CD4-positive, CD25-positive, alpha-beta regulatory T cell (primary cell): ENCODE results near the gene HOMER3. TPM values are rescaled to one million over a fixed set of nuclear protein-coding genes. Genes with fewer than 3 reads are reported as not detected.

Experiments used
- ATAC-seq, 2 donors: fragments of 150-1000 bp; cut with Tn5 transposase; one replicate each; pipeline ENCODE4 v1.10.0; 2021; ENCODE audit warnings: low read depth in 2 of 2, moderate number of reproducible peaks in 2 of 2, moderate library complexity in 1 of 2
- DNase-seq, 3 donors: peaks; one replicate each; pipeline versions ENCODE4 v3.0.0 to v3.0.0-alpha.2; 2012 to 2022; ENCODE audit warnings: mixed read lengths in 1 of 3
- H3K27ac ChIP-seq: one replicate; pipeline ENCODE4 v1.7.0; 2013; ENCODE audit warnings: mild to moderate bottlenecking, low read length; ENCODE audit not compliant: insufficient read depth, poor library complexity, severe bottlenecking
- H3K27me3 ChIP-seq: one replicate; pipeline ENCODE4 v1.7.0; 2013; ENCODE audit warnings: low read length; ENCODE audit not compliant: control insufficient read depth, insufficient read depth
- H3K36me3 ChIP-seq: one replicate; pipeline ENCODE4 v1.7.0; 2013; ENCODE audit warnings: mild to moderate bottlenecking, low read length, moderate library complexity; ENCODE audit not compliant: control insufficient read depth, insufficient read depth
- H3K4me1 ChIP-seq: 2 replicates; pipeline ENCODE4 v1.7.0; 2013; ENCODE audit warnings: mild to moderate bottlenecking, low read length; ENCODE audit not compliant: insufficient read depth, control insufficient read depth, poor library complexity, severe bottlenecking
- H3K4me3 ChIP-seq: one replicate; pipeline ENCODE4 v1.7.0; 2013; ENCODE audit warnings: low read depth, mild to moderate bottlenecking, low read length, moderate library complexity
- H3K9me3 ChIP-seq, 2 experiments: 1 replicate in 1 of 2; 2 replicates in 1 of 2; pipeline ENCODE4 v1.7.0; 2013; ENCODE audit warnings: low read length in 2 of 2, mild to moderate bottlenecking in 1 of 2, moderate library complexity in 1 of 2; ENCODE audit not compliant: control insufficient read depth in 2 of 2
- H3K27ac Mint-ChIP-seq, 3 donors: one replicate each; pipeline ENCODE4 v1.8.0; 2020 to 2022; ENCODE audit warnings: mild to moderate bottlenecking in 3 of 3, mixed read lengths in 3 of 3, moderate library complexity in 2 of 3
- H3K27me3 Mint-ChIP-seq: one replicate; pipeline ENCODE4 v1.8.0; 2022; ENCODE audit warnings: mild to moderate bottlenecking, mixed read lengths
- H3K36me3 Mint-ChIP-seq: one replicate; pipeline ENCODE4 v1.8.0; 2020; ENCODE audit warnings: mixed read lengths
- H3K4me1 Mint-ChIP-seq, 4 donors: one replicate each; pipeline ENCODE4 v1.8.0; 2020 to 2022; ENCODE audit warnings: mixed read lengths in 4 of 4, mild to moderate bottlenecking in 1 of 4
- H3K4me3 Mint-ChIP-seq, 4 donors: one replicate each; pipeline ENCODE4 v1.8.0; 2020 to 2022; ENCODE audit warnings: mild to moderate bottlenecking in 4 of 4, mixed read lengths in 4 of 4, moderate library complexity in 3 of 4
- H3K9me3 Mint-ChIP-seq, 7 donors: one replicate each; pipeline ENCODE4 v1.8.0; 2020 to 2022; ENCODE audit warnings: mixed read lengths in 7 of 7, mild to moderate bottlenecking in 3 of 7, moderate library complexity in 2 of 7
- polyA plus RNA-seq, 4 donors: library from polyadenylated mRNA; unstranded; fragments of 300-500 nt; fragmentation: Illumina TruSeq; gene quantifications; one replicate each; pipeline ENCODE4 v1.2.3, GENCODE V29; 2021
- total RNA-seq: library from RNA; stranded (reverse); gene quantifications from one replicate; pipeline ENCODE4 v1.2.3, GENCODE V29; 2022

The HOMER3 gene
- total and polyA plus RNA-seq, 5 donors from 2014 or later: 2.8 to 3.9 (median 3.5) TPM

DNA sequence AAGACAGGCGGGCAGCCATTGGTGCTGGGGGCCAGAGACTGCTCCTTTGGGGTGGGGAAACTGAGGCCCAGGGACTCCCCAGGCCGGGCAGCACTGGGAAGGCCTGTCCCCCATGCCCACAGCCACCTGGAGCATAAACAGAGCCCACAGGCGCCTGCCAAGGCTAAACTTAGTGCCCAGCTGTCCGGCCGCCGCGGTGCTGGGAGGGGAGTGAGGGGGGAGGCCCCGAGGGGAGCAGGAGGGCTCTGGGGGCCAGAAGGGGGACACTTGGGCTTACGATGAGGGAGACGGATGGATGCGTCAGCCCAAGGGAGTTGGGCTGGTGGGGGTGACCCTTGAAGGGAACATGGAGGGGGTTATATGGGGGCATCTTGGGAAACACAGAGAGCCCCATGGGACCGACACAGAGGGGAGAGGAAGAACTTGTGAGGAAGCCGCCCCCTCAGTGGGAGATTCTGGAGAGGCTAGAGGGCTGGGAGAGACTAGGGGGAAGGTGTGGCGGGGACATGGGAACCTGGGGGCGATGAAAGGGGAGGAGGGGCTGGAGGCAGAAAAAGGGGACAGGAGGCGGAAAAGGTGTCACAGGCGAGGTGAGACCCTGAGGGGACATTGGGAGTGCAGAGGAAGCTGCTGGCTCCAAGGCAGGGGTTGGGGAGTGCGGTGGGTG lies 47.3 kb downstream of the HOMER3 start:
- Mint-ChIP-seq H3K4me3 (no peak overlapping the region), H3K4me1 (peaks cover 0 to 14% (median 6%) of the 10 kb centered on the region in 4 donors), H3K9me3 (no peaks in the 10 kb centered on the region), H3K27me3 (peaks cover 39% of the 10 kb centered on the region), H3K36me3 (no peaks in the 10 kb centered on the region), H3K27ac (no peak overlapping the region)
- DNase-seq (no peak), ATAC-seq (no peak)
- no peaks in the 10 kb centered on the region for H3K36me3 ChIP-seq
- H3K4me3 ChIP-seq: no peak overlapping the region
- no peak overlapping the region for H3K27ac ChIP-seq
- no peaks in the 10 kb centered on the region for H3K27me3 ChIP-seq
- no peaks in the 10 kb centered on the region for H3K4me1 ChIP-seq
- no peaks in the 10 kb centered on the region for H3K9me3 ChIP-seq

DNA sequence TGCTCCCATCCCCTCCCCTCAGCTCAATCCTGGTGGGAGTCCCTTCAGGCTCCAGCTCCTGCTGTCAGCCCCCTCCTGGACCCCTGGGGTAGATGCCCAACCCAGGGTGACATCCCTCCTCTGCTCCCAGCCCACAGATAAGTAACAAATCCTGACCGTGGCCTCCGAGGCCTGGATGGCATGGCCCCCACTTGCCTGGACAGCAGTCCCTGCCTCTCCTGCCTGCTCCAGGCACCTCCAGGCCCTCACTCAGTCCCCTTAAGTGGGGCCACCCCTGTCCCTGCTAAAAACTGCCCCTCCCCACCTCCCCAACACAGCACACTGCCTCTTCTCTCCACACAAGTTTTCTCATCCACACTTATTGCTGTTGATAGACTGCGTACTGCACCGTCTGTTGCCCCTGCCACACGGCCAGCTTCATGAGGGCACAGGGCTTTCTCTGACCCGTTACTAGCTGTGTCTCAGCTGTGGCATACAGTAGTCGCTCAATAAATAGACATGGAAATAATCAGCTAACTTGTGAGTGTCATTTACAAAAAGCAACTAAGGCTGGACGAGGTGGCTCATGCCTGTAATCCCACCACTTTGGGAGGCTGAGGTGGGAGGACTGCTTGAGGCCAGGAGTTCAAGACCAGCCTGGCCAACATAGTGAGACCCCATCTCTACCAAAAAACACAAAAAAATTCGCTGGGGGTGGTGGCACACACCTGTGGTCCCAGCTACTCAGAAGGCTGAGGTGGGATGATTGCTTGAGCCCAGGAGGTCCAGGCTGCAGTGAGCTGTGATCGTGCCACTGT lies 50.9 kb downstream of the HOMER3 start:
- peaks cover 18% of the 10 kb centered on the region for H3K27me3 Mint-ChIP-seq
- no peak for ATAC-seq
- H3K36me3 ChIP-seq: no peaks in the 10 kb centered on the region
- no peak overlapping the region for H3K4me3 ChIP-seq
- no peak overlapping the region for H3K27ac ChIP-seq
- H3K27me3 ChIP-seq: no peaks in the 10 kb centered on the region
- no peak overlapping the region for H3K4me3 Mint-ChIP-seq
- no peak for DNase-seq
- H3K4me1 ChIP-seq: no peaks in the 10 kb centered on the region
- no peaks in the 10 kb centered on the region for H3K36me3 Mint-ChIP-seq
- no peaks in the 10 kb centered on the region for H3K9me3 ChIP-seq
- no peak overlapping the region for H3K27ac Mint-ChIP-seq
- H3K4me1 Mint-ChIP-seq: no peaks in the 10 kb centered on the region
- H3K9me3 Mint-ChIP-seq: no peaks in the 10 kb centered on the region

DNA sequence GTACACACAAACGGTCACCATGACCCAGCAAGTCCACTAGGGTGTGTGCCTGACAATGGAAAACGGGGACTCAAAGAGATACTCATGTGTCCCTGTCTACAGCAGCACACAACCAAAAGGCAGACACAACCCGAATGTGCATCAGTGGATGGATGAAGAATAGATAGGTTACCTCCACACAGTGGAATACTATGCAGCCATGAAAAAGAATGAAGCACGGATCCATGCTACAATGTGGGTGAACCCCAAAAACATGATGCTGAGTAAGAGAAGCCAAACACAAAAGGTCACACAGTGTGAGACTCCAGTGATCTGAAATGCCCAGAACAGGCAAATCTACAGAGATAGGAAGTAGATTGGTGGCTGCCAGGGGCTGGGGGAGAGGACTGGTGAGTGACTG lies 54.0 kb downstream of the HOMER3 start:
- H3K36me3 ChIP-seq: no peaks in the 10 kb centered on the region
- Mint-ChIP-seq H3K27ac (no peak overlapping the region), H3K4me1 (no peaks in the 10 kb centered on the region), H3K27me3 (peaks cover 3% of the 10 kb centered on the region), H3K36me3 (no peaks in the 10 kb centered on the region), H3K9me3 (no peaks in the 10 kb centered on the region), H3K4me3 (no peak overlapping the region)
- ATAC-seq (no peak), DNase-seq (no peak)
- no peak overlapping the region for H3K27ac ChIP-seq
- no peaks in the 10 kb centered on the region for H3K27me3 ChIP-seq
- H3K9me3 ChIP-seq: no peaks in the 10 kb centered on the region
- H3K4me1 ChIP-seq: no peaks in the 10 kb centered on the region
- no peak overlapping the region for H3K4me3 ChIP-seq

DNA sequence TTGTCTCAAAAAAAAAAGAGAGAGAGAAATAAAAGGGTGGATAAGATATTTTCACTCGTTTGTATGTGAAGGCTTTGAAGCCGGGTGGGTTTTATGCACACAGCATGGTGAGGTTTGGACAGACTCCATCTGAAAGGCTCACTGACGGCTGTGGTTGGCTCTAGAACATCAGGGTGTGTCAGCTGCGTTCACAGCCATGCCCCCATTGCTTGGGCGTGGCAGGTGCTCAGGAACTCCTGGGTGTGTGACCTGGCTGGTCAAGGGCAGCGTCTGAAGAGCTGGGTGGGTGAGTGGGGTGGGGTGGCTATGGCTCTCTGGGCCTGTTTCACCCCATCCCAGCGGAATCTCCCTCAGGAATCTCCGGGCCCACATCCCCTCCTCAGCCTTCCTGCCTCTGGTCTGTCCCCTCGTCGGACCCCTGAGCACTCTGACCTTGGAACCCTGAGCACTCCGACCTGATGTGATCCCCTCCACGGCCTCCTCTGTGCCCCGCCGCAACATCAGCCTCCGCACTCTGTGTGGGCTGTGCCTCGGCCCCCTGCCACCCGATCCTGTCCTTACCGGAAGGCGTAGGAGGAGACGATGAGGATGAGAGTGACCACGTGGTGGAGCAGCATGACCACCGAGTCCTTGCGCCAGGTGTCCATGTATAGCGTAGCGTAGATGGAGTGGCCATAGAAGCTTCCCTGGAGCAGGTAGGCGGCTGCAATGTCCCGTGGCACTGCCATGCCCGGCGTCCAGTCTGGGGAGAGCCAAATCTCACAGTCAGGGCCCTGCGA lies 57.3 kb downstream of the HOMER3 start:
- Mint-ChIP-seq H3K36me3 (no peaks in the 10 kb centered on the region), H3K4me1 (no peaks in the 10 kb centered on the region), H3K9me3 (no peaks in the 10 kb centered on the region), H3K27me3 (no peaks in the 10 kb centered on the region), H3K4me3 (no peak overlapping the region), H3K27ac (no peak overlapping the region)
- ATAC-seq: no peak
- no peak overlapping the region for H3K27ac ChIP-seq
- no peaks in the 10 kb centered on the region for H3K27me3 ChIP-seq
- DNase-seq: no peak
- no peak overlapping the region for H3K4me3 ChIP-seq
- no peaks in the 10 kb centered on the region for H3K9me3 ChIP-seq
- H3K4me1 ChIP-seq: no peaks in the 10 kb centered on the region
- H3K36me3 ChIP-seq: no peaks in the 10 kb centered on the region

DNA sequence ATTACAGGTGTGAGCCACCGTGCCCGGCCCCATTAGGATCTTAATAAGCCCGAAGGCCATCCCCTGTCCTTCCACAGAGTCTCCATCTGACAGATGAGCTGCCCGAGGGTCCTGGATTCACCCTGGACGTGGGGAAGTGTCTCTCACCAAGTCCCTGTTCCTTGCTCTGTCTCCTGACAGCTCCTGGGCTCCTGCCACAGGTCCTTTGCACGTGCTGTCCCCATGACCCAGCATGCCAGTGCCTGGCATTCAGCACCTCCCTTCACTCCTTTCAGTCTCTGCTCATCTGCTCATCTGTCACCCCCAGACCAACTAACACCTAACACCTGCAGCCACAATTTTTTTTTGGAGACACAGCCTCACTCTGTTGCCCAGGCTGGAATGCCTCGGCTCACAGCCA lies 59.5 kb downstream of the HOMER3 start:
- no peak for ATAC-seq
- Mint-ChIP-seq H3K4me3 (no peak overlapping the region), H3K9me3 (no peaks in the 10 kb centered on the region)

DNA sequence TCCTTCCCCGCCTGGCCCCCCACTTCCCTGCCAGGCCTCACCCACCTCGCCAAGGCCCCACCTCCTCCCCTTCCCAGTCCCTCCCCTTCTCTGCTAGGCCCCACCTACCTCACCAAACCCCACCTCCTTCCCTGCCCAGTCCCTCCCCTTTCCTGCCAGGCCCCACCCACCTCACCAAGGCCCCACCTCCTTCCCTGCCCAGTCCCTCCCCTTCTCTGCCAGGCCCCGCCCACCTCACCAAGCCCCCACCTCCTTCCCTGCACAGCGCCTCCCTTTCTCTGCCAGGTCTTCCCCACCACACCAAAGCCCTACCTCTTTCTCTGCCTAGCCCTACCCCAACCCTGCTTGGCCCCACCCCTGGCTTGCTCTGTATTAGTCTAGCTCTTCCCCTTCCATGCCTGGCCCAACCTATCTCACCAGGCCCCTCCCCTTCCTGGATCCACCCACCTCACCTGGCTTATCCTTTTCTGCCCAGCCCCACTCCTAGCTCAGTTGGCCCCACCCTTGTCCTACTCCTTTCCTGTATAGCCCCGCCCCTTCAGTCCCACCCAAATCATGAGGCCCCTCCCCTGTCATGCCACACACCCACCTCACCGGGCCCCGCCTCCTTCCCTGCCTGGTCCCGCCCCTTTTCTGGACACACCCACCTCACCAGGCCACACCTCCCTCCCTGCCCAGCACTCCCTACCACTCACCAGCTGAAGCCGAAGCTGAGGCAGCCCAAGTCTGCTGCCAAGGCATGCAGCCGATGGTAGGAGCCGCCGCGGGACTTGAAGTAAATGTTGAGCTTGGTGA lies 61.2 kb downstream of the HOMER3 start:
- H3K27me3 Mint-ChIP-seq: no peaks in the 10 kb centered on the region
- Histone ChIP-seq H3K4me3 (no peak overlapping the region), H3K4me1 (no peaks in the 10 kb centered on the region), H3K9me3 (no peaks in the 10 kb centered on the region), H3K27ac (no peak overlapping the region), H3K27me3 (no peaks in the 10 kb centered on the region), H3K36me3 (no peaks in the 10 kb centered on the region)
- no peaks in the 10 kb centered on the region for H3K4me1 Mint-ChIP-seq
- H3K27ac Mint-ChIP-seq: no peak overlapping the region
- peaks cover 3% of the 10 kb centered on the region for H3K36me3 Mint-ChIP-seq
- H3K9me3 Mint-ChIP-seq: no peaks in the 10 kb centered on the region
- no peak overlapping the region for H3K4me3 Mint-ChIP-seq
- DNase-seq (peak in 2 of 3 donors; percentile 16 to 30), ATAC-seq (peak in 1 of 2 donors; percentile 49)

More for the DNA sequence above, 59.5 kb downstream of the HOMER3 start:
- Histone ChIP-seq H3K27ac (no peak overlapping the region), H3K4me1 (no peaks in the 10 kb centered on the region), H3K4me3 (no peak overlapping the region), H3K36me3 (no peaks in the 10 kb centered on the region), H3K27me3 (no peaks in the 10 kb centered on the region), H3K9me3 (no peaks in the 10 kb centered on the region)
- no peaks in the 10 kb centered on the region for H3K4me1 Mint-ChIP-seq
- peaks cover 3% of the 10 kb centered on the region for H3K36me3 Mint-ChIP-seq
- no peak overlapping the region for H3K27ac Mint-ChIP-seq
- no peak for DNase-seq
- H3K27me3 Mint-ChIP-seq: no peaks in the 10 kb centered on the region
